ENCODE results near the gene CASQ2.

DNA sequence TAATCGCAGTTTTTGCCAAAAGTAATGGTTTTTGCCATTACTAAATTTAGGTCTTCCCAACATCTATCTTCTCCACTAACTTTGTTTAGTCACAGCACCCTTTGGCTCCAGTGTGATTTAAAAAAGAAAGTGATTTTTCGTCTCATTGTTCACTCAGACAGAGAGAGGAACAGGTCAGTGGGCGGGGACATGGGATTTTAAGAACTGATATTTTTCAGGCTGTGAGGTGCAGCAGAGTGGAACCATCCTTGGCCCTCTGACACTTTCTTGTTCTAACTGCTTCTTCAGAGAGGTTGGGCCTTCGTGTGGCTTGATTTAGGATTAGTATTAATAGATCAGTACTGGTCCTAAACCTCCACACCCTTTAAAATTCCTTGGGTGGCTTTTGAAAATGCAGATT is 38.8 kb downstream of the CASQ2 start:
- TF ChIP-seq, protein P1, sequence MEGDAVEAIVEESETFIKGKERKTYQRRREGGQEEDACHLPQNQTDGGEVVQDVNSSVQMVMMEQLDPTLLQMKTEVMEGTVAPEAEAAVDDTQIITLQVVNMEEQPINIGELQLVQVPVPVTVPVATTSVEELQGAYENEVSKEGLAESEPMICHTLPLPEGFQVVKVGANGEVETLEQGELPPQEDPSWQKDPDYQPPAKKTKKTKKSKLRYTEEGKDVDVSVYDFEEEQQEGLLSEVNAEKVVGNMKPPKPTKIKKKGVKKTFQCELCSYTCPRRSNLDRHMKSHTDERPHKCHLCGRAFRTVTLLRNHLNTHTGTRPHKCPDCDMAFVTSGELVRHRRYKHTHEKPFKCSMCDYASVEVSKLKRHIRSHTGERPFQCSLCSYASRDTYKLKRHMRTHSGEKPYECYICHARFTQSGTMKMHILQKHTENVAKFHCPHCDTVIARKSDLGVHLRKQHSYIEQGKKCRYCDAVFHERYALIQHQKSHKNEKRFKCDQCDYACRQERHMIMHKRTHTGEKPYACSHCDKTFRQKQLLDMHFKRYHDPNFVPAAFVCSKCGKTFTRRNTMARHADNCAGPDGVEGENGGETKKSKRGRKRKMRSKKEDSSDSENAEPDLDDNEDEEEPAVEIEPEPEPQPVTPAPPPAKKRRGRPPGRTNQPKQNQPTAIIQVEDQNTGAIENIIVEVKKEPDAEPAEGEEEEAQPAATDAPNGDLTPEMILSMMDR (IDR thresholded peaks at IDR 0.05; ENCODE audit: low read depth, low read length, poor library complexity, severe bottlenecking), result no peak
- TF ChIP-seq EZH2phosphoT487 (IDR thresholded peaks at IDR 0.05; ENCODE audit: borderline replicate concordance, low read length), result no peak

All from DOHH2 (cell line).